Posterior cingulate gyrus (tissue), 11 donors: ENCODE results near the gene SMG1.
"Not testable (repeated sequence)": the region's sequence is repeated elsewhere in the genome, so short reads cannot be mapped to it uniquely, and the experiment has no call there.

Experiments
- DNase-seq, 10 donors: peaks; one replicate each; pipeline versions ENCODE4 v3.0.0 to v3.0.0-alpha.2; 2020 to 2021; ENCODE audit warnings: mixed read lengths in 3 of 10
- intact Hi-C: fragments of 100-400 bp; cut with DNase I; formaldehyde crosslinking; loops from one replicate; pipeline ENCODE4 v1.15.1; 2023

SMG1 gene

DNA sequence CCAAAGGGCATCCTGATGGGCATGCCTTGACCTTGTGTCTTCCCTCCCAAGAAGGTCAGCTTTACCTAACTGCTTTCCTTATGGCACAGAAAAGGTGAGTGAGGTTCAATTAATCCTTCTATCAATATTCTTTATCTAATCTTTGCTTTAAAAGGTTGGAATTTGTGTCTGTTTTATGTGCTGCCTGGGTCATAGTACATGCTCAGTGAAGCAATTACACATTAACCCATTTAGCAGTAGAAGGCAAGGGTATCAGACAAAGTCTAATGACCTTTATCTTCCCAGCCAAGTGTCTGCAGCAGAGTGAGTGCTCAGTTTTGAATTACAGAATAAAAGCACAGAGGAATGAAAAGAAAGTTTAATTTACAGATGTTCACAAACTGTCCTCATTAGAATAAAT lies 63.3 kb downstream of the SMG1 start:
- DNase-seq, intact Hi-C loops: not testable (repeated sequence)

DNA sequence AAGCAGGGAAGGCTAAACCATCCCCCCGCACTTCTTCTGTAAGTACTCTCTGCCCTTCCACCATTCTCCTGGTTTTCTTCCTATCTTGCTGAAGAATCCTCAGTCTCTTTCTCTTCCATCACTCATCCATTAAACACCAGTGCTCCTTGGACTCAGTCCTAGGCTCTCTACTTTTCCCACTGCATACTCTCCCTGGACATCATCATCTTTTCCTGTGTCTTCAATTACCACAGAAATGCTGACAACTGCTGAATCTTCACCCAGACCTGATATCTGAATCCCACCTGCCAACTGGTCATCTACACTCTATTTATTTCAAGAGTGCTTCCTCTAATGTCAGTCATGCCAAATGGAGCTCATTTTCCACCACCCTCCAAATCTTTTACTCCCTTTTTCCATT lies 71.0 kb downstream of the SMG1 start:
- intact Hi-C loops, result no loop called here
- DNase-seq, result no peak

DNA sequence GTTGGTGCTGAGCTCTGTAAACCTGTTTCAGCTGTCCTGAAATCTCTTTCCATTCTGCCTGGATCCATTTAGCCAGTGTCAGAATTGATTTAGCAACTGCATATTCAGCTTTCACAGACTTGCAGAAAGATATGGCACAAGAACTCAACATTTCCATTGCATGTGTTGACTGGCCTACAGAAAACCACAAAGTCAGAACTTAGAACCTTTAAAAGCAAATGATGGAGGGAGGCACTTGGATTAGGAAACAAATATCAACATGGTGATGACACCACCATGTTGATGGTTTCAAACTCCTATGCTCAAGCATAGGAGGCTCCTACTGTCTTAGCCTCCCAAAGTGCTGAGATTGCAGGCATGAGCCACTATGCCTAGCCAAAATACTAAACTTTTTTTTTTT lies 72.5 kb downstream of the SMG1 start:
- intact Hi-C loops, result no loop called here
- DNase-seq, result no peak

DNA sequence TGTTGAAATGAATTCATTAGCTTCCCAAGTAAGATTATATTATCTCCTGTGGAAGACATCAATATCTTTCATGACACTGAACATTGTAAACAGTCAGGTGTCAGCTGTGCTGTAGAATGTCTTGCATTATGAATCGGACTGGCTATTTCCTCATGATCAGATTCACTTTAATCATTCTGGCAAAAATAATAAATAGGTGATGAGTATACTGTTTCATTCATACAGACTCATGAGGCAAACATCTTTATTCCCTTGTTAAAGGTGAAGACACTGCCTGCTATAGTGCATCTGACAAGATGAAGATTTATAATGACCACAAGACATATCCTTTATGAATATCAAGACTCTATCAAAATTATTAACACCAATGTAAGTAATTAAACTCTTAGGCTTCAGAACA lies 73.6 kb downstream of the SMG1 start:
- intact Hi-C loops, result no loop called here

DNA sequence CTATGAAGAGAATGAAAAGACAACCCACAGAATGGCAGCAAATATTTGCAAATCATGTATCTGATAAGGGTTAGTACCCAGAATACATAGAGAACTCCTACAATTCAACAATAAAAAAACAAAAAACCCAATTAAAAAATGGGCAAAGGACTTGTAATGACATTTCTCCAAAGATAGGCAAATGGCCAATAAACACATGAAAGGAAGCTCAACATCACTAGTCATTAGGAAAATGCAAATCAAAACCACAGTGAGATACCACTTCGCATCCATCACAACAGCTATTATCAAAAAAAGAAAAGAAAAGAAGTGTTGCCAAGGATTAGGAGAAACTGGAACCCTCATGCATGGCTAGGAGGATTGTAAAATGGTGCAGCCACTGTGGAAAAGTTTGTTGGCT lies 79.8 kb downstream of the SMG1 start:
- intact Hi-C loops, result no loop called here
- DNase-seq, result no peak

More for the DNA sequence above, 73.6 kb downstream of the SMG1 start:
- no peak for DNase-seq

DNA sequence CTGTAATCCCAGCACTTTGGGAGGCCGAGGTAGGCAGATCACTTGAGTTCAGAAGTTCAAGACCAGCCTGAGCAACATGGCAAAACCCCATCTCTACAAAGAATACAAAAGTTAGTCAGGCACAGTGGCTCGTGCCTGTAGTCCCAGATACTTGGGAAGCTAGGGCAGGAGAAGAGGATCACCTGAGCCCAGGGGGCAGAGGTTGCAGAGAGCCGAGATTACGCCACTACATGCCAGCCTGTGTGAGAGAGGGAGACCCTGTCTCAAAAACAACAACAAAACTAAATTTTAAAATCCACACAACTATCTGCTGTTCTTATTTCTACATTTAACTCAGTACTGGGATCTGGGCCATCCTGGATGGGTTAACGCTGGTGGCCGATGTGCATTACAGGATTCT lies 83.6 kb downstream of the SMG1 start:
- intact Hi-C loops, result no loop called here
- DNase-seq, result no peak

DNA sequence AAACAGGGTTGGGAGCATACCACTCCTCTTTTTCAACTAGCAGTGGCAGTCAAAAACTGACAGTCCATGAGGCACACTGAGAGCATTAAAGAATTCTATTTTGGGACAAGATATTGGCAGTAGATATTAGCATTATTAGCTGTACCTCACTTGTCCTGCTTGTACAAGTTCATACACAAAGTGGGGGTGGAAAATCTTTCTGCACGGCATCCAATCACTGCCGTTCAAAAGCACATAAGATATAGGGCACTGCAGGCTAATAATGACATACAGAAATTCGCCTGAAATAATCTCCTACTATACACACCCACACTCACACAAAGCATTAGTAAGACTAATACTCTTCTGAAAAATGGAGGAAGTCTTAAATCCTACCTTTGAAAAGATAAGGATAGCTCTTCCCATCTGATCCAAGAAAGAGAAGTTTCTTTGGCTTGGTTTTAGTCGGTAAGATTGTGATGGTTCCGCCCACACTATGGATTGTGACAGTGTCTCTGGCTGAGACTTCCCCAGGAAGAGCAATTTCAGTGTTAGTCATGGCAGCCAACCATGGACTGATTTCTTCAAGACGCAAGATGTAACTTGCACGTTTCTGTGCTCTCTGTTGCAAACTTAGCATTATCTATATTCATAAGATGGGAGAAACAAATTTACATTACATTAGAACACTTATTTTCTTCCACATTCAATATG lies 84.2 kb downstream of the SMG1 start:
- intact Hi-C loops, result no loop called here
- no peak for DNase-seq

DNA sequence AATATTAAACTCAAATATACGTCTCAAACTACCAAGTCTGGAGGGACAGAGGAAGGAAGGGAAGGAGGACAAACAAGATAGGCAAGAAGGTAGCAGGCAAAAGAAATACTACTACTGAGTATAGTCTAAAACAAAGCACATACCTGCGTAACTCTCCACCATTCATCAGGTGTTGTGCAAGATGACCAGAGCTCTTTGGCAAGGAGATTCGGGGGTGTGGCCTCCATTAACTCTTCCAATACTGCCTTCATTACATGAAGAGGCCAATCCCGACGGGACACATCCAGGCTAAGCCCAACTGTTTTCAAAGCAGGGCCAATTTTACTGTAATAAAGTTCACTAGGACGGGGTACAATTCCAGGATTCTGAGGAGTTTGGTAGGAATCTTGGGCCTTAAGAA lies 86.7 kb downstream of the SMG1 start:
- intact Hi-C loops, result no loop called here
- DNase-seq, result no peak

DNA sequence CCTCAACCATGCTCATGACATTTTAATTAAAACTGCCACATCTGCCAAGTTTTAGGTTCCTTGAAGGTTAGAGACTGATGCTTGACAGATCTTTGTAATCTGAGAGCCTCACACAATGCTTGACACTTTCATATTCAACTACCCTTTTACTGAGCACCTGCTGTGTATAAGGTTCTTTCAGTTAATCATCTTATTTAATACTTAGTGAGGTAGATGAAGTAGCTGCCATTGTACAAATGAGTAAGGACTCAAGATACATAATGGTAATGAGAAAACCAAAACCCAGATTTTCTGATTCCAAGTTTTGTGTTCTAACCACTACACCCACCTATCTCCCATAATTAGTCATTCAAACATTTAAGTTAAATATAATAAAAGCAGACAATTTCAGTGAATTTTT lies 89.5 kb downstream of the SMG1 start:
- no peak for DNase-seq
- intact Hi-C loops, result no loop called here

DNA sequence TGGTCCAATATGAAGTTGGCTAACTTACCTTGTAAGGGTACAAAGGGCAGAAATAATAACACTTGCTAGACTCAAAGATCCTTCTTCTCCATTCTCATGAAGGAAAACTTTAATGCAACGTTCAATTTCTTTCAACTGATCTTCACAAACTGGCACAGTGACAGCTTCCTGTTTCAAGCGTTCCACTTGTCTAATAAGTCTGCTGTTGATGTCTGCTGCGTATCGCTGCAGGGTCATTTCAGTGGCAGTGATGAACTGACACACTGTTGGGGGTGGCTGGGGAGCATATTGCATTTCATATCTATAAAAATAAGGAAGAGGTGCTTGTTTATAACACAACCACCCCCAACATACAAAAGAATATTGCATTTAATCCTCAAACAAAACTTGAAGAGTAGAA lies 91.3 kb downstream of the SMG1 start:
- DNase-seq, result no peak
- intact Hi-C loops, result no loop called here

DNA sequence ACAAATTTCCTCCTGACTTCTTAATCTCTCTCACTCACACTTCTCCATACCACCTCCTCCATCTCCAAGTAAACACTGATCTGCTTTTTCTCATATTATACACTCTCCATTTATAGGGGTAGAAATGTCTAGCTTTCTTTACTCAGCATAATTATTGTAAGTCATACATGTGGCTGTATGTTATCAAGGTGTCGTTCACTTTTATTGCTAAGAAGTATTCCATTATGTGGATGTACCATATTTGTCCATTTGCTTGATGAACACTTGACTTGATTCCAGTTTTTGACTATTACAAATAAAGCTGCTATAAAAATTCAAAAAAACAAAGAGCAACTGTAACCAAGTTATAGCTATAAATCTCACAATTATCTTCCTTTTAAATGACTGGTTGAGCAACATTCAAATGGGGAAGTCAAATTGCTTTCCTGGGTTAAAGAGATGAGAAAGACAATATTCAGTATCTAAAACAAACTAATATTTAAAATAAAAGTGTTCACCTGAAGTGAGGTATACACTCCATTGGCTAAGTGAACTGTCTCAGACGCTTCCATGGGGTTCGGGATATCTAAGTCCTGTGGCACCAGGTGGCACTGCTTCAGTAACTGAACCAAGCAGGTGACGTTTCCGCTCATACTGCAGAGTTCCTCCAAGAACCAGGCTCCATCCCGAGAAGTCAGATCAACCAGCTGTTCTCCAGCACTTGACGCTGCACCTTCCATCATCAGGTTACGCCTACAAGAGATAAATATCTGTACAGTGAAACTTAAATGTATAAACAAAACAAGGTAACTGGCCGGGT lies 92.3 kb downstream of the SMG1 start:
- DNase-seq, result no peak
- intact Hi-C loops, result no loop called here

DNA sequence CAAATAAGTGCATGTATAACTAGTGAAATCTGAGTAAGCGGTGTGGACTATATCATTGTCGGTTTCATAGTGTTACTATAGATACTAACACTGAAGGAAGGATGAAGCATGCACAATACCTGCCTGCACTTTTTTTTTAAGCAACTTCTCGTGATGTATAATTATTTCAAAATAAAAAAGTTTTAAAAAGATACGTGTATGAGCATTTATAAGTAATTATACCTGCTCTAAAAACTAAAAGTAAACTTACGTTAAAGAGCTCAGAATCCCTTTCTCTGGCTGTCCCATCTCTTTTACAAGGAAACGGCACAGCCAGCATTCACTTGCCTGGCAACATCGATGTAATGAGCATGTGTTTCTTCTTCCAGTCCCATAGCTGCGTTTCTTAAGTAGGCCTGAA lies 93.6 kb downstream of the SMG1 start:
- intact Hi-C loops, result no loop called here
- DNase-seq, result no peak

DNA sequence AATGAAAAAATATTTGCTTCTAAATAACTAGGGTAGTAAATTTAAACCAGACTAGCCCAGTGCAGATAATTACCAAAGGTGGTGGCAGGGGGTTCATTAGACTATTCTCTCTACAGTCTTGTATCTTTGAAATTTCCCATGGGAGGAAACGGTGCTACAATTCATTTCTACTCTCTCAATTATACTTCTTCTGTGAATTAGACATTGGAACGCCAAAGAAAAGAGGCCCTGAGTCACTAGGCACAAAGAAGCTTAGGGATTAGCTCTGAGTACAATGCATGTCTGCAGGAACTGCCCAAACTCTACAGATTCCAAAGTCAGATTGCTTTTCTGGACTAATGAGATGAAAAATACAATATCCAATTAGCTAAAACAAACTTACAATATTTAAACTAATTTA lies 94.2 kb downstream of the SMG1 start:
- DNase-seq, result no peak
- intact Hi-C loops, result no loop called here

DNA sequence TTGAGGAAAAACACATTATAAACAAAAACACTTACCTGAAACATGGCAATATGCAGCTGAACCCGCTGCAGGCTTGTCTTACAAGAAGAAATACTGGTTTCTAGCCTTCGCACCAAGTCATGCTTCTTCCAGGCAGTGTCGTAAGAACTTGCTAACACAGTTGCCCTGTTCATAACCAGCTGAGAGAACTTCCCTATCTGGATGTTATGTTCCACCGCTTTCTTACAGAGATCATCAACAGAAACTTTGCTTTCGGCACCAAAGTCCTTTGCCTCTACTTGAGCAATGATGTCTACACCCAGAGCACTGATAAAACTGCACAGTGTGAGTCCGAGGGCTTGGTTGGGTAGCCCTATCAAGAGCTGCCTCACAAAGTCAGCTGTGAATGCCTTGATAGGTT lies 97.0 kb downstream of the SMG1 start:
- intact Hi-C loops, result no loop called here

DNA sequence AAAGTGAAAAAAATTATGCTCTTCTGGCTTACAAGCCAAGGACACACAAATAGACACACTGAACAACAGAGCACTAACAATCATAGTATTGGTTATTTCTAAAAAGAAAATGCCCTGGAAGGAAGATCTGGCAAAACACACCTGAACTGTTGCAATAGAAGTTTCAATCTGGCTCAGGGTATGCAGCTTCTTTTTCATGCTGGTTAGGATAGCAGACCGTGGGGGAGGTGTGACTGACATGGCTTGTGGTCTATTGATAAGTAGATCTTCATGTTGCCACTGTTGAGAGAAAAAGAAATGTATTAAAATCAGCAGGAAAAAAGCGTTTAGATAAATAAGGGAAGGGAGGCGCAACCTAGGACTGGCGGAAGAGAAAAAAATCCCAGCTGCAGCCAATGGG lies 98.3 kb downstream of the SMG1 start:
- intact Hi-C loops, result no loop called here
- no peak for DNase-seq

More for the DNA sequence above, 97.0 kb downstream of the SMG1 start:
- DNase-seq, result no peak

DNA sequence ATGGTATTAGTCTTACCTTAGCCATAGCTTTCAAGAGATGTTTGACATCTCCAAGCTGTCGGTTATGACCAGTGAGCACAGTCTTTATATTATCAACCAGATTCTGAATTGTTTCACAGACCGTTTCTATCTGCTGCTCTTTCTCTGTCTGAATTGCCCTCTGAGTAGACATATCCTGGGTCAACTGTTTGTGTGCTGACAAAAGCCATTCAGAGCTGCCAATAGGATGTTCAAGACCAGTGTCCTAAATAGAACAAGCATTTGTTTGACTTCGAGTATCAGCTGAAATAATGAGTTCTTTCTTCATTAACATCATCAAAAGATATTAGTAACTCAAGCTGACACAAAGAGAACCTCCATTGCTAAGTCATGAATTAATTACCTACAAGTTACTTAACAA lies 109.9 kb downstream of the SMG1 start:
- intact Hi-C loops, result no loop called here
- DNase-seq, result no peak

DNA sequence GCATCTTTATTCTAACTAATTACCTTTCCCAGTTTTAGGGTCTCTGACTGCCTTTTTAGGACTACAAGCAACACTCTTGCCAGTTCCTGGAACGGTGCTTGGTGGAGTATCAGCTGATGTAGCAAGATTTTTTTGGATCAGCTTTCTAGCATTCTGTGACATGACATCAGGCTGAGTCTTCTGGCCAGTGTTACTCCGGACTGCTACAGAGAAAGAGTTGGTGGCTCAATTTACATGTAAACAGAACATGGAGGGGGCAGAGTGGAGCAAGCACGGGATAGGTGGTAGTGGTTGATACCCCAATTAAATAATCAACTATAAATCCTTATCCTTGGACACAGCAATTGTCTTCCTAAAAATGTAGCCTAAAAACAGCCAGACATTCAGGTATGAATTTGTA lies 114.3 kb downstream of the SMG1 start:
- intact Hi-C loops, result no loop called here
- no peak for DNase-seq

DNA sequence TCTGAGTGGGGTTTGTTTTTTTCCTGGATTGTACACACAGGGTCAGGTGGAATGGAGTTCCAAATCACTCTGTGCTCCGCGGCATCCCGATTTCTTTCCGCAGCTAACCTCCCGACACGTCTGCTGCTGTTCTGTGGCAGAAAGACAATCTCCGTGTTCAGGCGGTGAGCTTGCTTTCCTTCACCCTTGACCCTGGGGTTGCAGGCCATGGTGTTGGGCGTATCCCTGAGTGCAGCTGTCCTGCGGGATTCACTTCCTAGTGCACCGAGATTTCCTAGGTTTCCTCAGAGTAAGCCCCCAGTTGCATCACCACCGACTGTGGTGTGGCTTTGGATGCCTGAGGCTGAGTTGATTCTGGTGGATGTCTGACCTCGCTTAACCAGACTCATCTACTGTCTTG lies 117.0 kb downstream of the SMG1 start:
- intact Hi-C loops, result no loop called here
- peak in 1 of 10 donors; percentile 52 for DNase-seq

DNA sequence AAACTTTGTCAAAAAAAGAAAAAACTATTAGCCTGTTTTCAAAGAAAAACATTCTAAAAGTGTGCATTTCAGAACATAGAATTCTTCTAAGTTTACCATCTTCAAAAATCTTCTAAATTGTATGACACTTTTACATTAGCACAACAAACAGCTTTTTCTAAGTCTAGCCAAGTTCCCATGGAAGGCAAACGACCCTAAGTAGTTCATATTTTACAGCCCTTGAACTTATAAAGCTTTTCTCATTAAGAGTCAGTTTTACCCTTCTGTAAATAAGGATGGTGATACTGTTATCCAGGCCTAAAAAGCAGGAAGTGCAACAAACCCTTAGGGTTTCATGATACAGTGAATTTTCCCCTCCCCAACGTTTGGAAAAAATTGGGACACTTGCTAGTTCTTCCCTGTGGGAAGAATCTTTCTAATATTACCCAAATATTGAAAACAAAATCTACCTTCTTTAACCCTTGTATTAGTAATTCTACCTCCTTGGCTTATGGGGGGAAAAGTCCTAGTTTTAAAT lies 120.9 kb downstream of the SMG1 start:
- intact Hi-C loops, result no loop called here

DNA sequence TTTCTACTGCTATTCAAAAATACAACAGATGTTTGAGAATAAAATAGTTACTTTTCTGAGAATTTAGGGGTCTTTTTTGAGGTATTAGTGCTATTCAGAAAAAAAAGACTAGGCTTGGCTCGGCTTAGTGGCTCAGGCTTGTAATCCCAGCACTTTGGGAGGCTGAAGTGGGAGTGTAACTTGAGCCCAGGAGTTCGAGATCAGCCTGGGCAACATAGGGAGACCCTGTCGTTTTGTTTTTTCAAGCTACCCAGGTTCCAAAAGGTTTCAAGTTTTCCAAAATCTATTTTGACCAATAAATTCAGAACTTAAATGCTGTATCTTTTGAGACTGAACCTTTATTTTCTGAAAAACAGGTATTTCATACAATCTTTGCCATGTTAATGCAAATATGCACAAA lies 121.7 kb downstream of the SMG1 start:
- DNase-seq, result no peak
- intact Hi-C loops, result loop anchor here (5.0 kb wide), 1 partner anchor 263 kb away; the partner anchor contains the start of gene COQ7

More for the DNA sequence above, 120.9 kb downstream of the SMG1 start:
- DNase-seq, result no peak

DNA sequence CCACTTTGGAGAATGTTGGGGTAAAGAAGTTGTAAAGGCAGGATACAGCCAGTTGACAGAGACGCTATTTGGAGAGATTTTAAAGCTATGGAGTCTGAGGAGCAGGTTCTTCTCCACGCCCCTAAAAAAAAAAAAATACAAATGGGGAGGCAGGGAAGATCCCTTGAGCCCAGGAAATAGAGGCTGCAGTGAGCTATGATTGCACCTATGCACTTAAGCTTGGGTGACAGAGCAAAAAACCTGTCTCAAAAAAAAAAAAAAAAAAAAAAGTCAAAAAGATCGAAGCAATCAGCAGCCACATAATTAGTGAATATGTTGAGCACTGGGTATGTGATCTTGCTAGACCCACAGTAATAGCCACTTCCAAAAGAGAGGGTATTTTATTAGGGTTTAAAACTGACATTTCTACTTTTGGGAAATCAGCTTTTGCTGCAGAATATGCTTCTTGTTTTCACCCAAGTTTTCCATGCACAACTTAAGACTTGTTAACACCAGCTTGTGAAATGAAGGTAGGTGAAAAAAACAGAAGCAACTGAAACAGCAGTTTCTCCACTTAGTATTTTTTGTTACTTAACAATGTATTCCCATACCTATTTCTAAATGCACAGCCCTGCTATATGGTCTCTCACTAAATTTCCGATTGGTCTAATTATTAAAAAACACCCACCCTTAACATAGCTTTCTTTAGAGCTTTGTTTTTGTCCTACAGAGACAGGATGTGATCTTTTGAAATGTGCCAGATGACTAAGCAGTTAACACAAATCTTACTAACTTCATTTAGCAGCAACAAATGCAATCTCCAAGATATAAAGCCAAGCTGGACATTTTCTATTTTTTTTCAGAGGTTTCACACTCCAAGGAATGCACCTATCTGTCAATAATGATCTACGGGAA lies 122.4 kb downstream of the SMG1 start:
- intact Hi-C loops, result loop anchor here (5.0 kb wide), 1 partner anchor 263 kb away; the partner anchor contains the start of gene COQ7
- no peak for DNase-seq
